Activated naive CD4-positive, alpha-beta T cell treated with anti-CD3 and anti-CD28 coated beads, Interleukin-2, amount 50 U/mL, for 72 hours (primary cell): Measurements from ENCODE around the gene CST7. TPM values are rescaled to one million over a fixed set of nuclear protein-coding genes. Genes with fewer than 3 reads are reported as not detected.
"Not testable (repeated sequence)": the region's sequence is repeated elsewhere in the genome, so short reads cannot be mapped to it uniquely, and the experiment has no call there.

Experiments
- ATAC-seq, 2 donors: fragments of 150-1000 bp; cut with Tn5 transposase; 2 replicates each; pipeline ENCODE4 v1.10.0; 2021; ENCODE audit warnings: mild to moderate bottlenecking in 2 of 2, moderate library complexity in 2 of 2
- DNase-seq, 2 donors: peaks; one replicate each; pipeline ENCODE4 v3.0.0; 2021 to 2022; ENCODE audit warnings: low spot score in 2 of 2
- H3K27ac Mint-ChIP-seq, 2 donors: one replicate each; pipeline ENCODE4 v1.8.0; 2022; ENCODE audit warnings: mild to moderate bottlenecking in 2 of 2, mixed read lengths in 2 of 2
- H3K36me3 Mint-ChIP-seq, 2 donors: one replicate each; pipeline ENCODE4 v1.8.0; 2022; ENCODE audit warnings: mixed read lengths in 2 of 2
- H3K9me3 Mint-ChIP-seq, 2 donors: one replicate each; pipeline ENCODE4 v1.8.0; 2022; ENCODE audit warnings: mixed read lengths in 2 of 2
- total RNA-seq, 2 donors: library from RNA; stranded (reverse); gene quantifications; one replicate each; pipeline ENCODE4 v1.2.3, GENCODE V29; 2022

The CST7 gene
- total RNA-seq, 2 donors from 2014 or later: 29.8 to 50.3 TPM

DNA sequence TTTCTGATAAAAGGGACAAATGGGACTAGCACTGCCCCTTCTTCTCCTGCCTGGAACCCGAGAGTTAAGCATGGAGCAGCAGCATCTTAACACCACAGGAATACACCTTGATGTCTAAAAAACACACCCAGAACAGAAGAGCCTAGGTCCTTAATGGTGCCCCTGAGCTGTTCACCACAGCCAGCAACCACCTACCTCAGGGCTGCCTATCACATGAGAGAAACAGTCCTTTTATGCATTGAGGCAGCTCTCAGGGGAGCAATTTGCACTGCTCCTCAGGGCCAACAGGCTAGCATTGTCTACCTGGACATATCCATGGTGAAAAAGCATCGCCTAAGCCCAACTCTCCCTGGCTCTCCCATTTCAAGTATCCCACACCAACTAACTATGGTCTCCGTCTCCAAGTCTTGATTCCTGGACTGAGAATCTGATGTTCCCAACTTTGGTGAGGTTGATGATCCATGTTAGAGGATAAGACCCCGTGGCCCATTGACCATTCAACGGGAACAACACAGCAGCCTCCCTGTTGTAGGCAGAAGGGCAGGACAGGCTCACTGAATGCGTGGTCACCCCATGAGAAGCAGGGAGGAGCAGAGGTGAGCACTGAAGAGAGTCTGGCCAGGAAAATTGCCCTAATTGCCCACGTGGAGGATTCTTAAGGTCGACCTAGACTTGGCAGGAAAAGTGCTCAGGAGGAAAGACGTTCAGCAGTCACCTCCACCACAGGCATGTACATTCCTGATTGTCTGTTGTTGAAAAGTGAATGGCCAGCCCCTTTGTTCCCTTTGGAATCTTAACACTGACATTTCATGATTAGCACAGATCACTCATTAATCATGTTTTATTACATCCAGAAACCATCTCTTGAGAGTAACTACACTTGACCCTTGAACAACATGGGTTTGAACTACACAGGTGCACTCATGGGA is 47.6 kb downstream of the CST7 start:
- no peak for ATAC-seq
- DNase-seq: no peak
- Mint-ChIP-seq H3K9me3 (no peaks in the 10 kb centered on the region), H3K36me3 (peaks cover 4 to 5% of the 10 kb centered on the region in 2 donors), H3K27ac (no peak overlapping the region)

DNA sequence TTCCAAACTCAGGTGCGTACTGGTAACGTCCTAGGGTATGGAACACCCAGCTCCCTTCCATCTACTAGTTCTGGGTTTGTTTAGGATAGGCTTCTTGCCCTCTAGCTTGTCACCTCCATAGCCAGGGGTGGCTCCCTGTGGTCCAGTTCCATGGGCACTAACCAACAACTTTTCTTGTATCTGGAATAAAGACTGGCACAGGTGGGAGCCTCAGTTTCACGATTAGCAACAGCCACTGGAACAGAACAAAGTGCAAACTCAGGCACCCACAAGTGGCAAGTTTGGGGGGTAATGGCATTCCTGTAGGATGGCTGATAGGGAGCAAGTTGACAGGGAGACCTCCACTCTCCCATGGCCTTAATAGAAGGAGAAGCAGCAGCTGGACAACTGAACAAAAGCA is 49.1 kb downstream of the CST7 start:
- H3K27ac Mint-ChIP-seq: no peak overlapping the region
- H3K36me3 Mint-ChIP-seq: peaks cover 0 to 7% of the 10 kb centered on the region in 2 donors
- ATAC-seq (no peak), DNase-seq (no peak)
- no peaks in the 10 kb centered on the region for H3K9me3 Mint-ChIP-seq

DNA sequence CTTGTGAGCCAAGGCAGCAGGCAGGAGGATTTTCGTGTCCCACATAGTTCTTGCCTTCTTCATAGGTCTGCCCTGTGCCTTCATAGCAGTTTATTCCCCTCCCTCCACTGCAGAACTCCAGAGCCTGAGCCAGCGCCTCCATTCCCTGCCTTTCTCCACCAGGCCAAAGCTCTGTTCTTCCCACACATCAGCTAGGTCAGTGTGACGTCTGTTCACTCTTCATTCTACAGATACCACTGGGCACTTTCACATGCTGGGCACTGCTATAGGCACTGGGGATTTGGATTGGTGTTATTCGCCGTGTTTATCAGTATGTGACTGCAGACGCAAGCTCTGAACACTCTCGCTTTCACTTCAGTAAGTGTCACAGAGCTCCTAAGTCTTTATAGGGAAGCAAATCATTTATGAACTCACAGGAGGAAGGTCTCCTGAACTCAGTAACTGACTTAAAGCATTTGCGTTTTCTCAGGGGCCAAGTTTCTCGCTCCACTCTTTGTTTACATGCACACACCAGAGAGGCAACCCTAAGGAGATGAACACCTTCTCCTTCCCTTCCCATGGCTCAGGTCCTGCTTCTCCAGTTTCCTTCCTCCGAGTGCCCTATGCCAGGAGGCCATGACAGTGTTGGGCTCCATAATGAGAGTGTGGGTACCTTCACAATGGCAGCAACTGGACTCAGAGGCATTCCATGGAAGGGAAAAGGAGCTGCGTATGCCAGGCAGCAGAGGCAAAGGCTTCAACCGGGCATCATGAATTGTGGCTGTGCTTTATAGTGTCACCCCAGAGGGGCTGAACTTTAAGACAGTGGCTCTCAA is 49.8 kb downstream of the CST7 start:
- ATAC-seq (no peak), DNase-seq (no peak)
- peaks cover 0 to 7% of the 10 kb centered on the region in 2 donors for H3K36me3 Mint-ChIP-seq
- no peaks in the 10 kb centered on the region for H3K9me3 Mint-ChIP-seq
- no peak overlapping the region for H3K27ac Mint-ChIP-seq

DNA sequence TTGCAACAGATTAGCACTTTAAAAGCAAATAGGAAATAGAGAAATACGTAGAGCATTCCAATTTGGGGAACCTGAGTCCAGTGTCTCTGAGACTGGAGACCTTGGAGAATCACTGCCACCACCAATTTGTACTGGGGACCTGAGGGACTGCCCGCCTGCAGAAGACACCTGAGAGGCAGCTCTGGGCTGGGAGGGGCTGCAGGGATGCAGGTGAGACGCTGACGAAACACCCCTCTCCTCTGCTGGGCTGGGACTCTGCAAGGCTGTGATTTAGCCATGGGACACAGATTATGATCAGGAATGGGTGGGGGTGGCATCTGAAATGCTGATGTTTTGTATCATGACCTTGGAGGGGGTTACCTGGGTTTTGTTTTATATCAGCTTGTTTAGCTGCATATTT is 50.5 kb downstream of the CST7 start:
- peaks cover 0 to 7% of the 10 kb centered on the region in 2 donors for H3K36me3 Mint-ChIP-seq
- DNase-seq: no peak
- ATAC-seq: no peak
- no peaks in the 10 kb centered on the region for H3K9me3 Mint-ChIP-seq
- no peak overlapping the region for H3K27ac Mint-ChIP-seq

DNA sequence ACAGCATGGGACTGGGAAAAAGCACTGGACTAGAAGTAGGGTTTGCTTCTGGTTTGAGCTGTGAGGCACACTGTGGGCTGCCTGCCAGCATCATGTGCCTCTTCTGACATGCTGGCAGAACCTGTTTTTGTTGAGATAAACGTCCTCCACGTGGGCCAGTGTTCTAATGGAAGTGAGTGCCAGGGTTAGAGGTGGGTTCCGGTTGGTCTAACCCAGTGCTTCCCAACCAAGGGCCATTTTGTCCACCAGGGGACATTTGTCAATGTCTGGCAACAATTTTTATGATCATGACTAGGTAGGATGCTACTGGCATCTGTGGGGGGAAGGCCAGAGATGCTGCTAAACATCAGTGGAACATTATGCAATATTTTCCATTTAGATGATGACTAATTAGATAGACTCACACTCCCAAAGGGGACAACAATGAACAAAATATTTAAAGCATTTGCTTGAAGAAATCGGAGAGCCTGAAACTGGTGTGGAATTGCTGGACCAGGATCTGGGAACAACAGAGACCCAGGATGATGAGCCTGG is 51.3 kb downstream of the CST7 start:
- no peak overlapping the region for H3K27ac Mint-ChIP-seq
- no peaks in the 10 kb centered on the region for H3K9me3 Mint-ChIP-seq
- DNase-seq (no peak), ATAC-seq (peak in 1 of 2 donors; percentile 37)
- H3K36me3 Mint-ChIP-seq: peaks cover 0 to 7% of the 10 kb centered on the region in 2 donors

DNA sequence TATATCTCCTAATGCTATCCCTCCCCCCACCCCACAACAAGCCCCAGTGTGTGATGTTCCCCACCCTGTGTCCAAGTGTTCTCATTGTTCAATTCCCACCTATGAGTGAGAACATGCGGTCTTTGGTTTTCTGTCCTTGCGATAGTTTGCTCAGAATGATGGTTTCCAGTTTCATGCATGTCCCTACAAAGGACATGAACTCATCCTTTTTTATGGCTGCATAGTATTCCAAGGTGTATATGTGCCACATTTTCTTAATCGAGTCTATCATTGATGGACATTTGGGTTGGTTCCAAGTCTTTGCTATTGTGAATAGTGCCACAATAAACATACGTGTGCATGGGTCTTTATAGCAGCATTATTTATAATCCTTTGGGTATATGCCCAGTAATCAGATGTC is 52.3 kb downstream of the CST7 start:
- not testable (repeated sequence) for H3K9me3 Mint-ChIP-seq, DNase-seq, H3K27ac Mint-ChIP-seq, H3K36me3 Mint-ChIP-seq, ATAC-seq

DNA sequence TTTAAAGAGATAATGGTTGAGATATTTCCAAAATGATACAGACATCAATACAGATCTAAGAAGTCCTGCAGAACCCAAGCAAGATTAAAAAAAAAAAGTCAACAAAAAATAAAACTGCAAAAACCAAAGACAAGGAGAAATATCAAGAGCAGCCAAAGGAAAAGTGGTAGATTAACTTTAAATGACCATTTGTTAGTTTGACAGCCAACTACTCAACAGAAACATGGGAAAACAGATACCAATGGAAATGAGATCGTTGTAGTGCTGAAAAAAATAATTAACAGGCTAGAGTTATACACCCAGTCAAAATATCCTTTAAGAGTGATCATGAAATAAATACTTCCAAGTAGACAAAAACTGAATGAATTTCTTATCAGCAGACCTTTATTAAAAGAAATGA is 53.9 kb downstream of the CST7 start:
- peaks cover 0 to 7% of the 10 kb centered on the region in 2 donors for H3K36me3 Mint-ChIP-seq
- H3K27ac Mint-ChIP-seq: no peak overlapping the region
- DNase-seq (no peak), ATAC-seq (no peak)
- H3K9me3 Mint-ChIP-seq: no peaks in the 10 kb centered on the region

DNA sequence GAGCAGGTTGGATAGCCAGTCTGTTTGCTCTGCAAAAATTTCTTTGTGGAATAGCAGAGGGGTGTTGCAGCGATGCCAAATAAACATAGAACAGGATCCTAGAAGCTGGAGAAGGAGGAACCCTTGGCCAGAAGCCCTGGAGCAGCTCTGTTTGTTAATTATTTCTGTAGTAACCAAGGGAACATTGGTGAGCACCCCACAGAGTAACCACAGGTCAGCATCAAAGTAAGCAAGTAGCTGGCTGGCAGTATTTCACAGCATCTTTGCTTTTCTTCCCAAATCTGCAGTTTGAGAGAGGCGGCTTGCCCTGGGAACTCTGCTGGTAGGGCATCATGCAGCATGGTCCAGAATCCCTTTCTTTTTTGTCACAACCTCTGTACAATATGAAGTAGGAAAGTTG is 56.2 kb downstream of the CST7 start:
- DNase-seq (no peak), ATAC-seq (no peak)
- no peak overlapping the region for H3K27ac Mint-ChIP-seq
- H3K9me3 Mint-ChIP-seq: no peaks in the 10 kb centered on the region
- peaks cover 0 to 7% of the 10 kb centered on the region in 2 donors for H3K36me3 Mint-ChIP-seq

DNA sequence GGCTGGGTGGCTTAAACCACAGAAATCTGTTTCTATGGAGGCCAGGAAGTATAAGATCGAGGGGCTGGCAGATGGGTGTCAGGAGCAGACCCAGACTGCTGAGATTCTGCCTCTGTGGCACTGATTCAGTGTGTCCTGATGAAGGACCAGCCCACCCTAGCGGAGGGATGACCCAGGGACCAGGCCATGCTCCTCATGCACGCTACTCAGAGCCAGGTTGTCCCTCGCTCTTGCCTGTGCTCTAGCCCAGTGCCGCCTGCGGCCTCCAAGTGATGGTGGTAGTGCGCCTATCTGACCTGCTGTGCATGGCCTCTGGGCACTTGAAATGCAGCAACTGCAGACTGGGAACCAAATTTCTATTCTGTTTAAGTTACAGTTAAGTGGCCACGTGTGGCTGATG is 56.6 kb downstream of the CST7 start:
- H3K36me3 Mint-ChIP-seq: peaks cover 0 to 7% of the 10 kb centered on the region in 2 donors
- H3K9me3 Mint-ChIP-seq: no peaks in the 10 kb centered on the region
- DNase-seq: no peak
- no peak for ATAC-seq
- no peak overlapping the region for H3K27ac Mint-ChIP-seq

DNA sequence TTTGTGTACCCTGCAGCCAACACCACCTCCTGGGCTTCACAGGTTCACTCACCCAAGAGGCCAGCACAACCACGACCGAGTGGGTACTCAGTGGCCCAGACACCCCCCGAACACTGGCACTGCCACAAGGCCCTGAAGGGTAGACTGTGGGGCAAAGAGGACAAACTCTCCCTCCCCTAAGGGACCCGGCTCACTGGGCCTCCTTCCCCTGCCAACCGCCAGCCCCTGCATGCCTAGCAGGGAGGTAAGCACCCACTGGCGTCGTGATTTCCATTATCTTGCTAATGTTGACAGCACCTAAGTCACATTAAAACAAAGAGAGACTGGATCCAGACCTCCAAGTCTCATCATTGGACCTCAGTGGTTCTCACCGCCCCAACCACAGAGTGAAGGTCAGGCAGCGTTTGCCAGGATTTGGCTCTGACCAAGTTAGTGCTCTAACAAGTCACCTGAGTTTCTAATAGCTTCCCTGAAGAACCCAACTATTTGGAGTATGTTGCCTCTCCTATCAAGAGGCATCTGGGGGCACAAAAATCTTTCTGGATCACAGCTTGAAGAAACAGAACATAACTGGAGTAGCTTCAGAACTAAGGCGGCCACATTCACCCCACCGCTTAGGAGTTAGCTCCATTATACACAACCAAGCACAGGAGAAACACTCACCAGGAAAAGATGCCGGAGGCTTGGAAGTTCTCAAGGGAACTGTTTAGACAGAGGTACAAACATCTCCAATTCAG is 57.5 kb downstream of the CST7 start:
- Mint-ChIP-seq H3K27ac (no peak overlapping the region), H3K9me3 (no peaks in the 10 kb centered on the region), H3K36me3 (peaks cover 0 to 7% of the 10 kb centered on the region in 2 donors)
- DNase-seq (no peak), ATAC-seq (no peak)

DNA sequence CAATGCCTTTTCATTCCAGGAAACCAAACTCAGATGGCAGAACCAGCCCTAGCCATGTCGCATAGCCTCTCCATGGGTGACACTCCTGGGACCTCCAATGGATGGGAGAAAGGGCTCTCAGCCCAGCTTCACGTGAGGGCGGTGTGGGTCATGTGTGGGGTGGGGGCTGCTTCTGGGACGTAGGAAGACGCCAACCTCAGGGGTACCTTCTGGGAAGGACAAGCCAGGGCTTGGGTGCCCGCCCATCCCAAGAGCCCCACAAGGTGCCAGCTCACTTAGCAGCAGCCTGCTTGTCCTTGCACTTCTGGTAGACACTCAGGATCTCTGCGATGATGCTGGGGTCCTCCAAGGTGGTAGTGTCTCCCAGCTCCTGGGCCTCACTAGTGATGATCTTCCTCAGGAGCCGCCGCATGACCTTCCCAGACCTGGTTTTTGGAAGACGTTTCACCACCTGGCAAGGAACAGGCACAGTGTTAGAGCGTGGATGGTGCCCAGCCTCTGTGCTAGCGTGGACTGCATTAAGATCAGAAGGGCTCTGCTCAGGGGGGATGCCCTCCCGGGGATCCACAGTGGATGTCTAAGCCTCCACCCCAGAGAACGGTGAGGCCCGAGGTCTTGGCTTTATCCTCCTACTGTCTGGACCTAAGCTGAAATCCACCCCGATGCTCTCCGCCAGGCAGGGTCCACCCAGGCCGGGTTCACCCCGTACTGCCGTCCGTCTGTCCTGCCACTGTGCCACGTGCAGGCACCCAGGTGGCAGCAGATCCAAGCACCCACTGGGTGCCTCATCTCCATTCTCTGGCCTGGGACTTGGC is 58.6 kb downstream of the CST7 start:
- H3K27ac Mint-ChIP-seq: no peak overlapping the region
- ATAC-seq (no peak), DNase-seq (no peak)
- no peaks in the 10 kb centered on the region for H3K9me3 Mint-ChIP-seq
- peaks cover 0 to 3% of the 10 kb centered on the region in 2 donors for H3K36me3 Mint-ChIP-seq

DNA sequence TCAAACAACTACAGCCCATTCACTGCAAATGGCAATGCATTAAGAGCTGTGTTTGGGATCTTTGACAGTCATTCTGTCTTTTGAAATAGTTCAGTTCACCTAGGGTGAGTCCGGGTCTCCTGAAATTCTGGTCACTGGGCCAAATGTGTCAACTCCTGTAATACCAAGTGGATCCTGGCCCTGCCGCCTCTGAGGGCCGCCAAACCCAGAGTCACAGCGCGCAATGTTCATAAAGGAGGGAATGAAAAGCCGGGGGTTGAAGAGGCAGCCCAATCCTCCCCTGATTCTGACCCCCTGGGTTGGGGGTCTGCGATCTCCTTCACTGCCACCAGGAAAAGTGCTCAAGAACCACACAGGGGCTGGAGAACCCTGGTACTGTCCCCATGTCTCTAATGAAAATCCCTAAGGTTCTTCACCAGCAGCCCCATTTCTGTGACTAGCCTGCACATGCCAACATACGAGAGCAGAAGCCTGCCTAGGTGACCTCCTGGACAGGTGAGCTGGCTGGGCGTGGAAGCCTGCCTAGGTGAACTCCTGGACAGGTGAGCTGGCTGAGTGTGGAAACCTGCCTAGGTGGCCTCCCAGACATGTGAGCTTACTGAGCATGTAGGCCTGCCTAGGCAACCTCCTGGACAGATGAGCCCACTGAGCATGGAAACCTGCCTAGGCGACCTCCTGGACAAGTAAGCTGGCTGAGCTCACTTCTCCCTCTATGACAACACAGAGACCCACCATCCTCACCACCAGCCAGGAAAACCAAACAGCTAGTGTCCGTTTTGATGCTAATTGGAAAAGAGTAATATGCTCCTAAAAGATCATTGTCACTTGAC is 59.5 kb downstream of the CST7 start:
- DNase-seq (no peak), ATAC-seq (no peak)
- H3K36me3 Mint-ChIP-seq: no peaks in the 10 kb centered on the region
- H3K27ac Mint-ChIP-seq: peak overlapping the region in 1 of 2 donors; percentile 50
- no peaks in the 10 kb centered on the region for H3K9me3 Mint-ChIP-seq
